GM19395 (cell line): ENCODE data around the gene SMIM22.

Experiments used
- ATAC-seq: cut with Tn5 transposase; IDR thresholded peaks from one replicate; pipeline ENCODE4 v1.9.1; 2021; ENCODE audit warnings: mild to moderate bottlenecking, moderate library complexity; ENCODE audit not compliant: unreplicated experiment

SMIM22 gene

DNA sequence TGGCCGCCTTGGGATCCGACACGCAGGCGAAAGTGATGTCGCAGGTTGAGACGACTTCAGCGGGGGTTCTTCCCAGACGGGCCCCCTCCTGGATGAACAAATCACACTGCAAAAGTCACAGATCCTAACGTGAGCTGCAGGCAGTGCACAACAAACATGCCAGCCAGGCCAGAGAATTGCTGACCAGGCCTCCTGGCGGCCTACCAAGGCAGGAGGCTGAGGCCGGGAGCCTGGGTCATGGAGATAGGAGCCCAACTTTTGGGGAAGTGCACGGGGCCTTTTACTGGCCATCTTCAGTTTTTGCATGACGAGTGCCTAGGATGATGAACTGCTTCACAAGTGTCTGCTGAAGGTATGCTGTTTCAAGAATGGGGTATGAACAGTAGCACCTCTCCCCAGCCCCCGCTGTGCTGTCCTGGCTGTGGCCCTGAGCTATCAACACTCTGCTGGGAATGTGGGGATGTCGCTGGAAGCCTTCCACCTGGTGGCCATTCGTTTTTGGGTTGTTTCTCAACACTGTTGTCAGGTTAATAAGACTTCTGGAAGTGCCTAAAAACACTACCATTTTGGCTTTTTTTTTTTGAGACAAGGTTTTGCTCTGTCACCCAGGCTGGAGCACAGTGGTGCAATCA, 19.5 kb downstream of the SMIM22 start:
- no peak for ATAC-seq

DNA sequence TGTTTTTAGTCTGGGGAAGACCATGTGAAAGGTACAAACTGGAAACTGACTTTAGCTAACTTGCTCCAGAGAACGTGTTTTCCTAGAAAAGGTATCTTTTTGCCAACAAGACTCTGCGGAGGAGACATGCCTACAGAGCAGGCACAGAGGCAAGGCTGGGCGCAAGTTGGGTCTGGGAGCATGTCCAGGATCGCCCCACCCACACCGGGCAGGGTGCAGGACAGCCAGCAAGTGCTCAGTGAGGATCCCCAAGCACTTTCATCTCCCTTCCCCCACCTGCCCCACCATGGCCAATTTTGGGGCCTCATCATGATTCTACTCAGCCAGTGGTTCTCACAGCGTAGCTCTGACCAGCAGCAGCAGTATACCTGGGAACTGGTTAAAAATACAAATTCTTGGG, 25.5 kb downstream of the SMIM22 start:
- no peak for ATAC-seq

DNA sequence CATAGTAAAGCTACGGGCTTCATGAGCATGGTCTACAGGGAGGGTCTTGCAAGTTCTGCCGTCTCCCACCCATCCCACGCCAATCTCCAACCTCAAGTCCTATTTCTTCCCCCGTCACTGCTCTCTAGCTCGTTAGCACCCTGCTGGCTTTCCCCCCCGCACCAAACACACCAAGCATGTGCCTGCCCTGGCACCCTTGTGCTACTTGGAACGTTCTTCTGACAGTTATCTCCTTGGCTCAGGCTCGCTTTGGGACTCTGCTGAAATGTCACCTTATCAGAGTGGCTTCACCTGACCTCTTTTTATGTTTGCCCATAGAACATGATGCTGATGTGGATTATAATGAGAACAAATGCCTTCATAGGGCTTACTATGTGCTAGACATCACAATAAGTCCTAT, 30.0 kb downstream of the SMIM22 start:
- ATAC-seq: no peak

DNA sequence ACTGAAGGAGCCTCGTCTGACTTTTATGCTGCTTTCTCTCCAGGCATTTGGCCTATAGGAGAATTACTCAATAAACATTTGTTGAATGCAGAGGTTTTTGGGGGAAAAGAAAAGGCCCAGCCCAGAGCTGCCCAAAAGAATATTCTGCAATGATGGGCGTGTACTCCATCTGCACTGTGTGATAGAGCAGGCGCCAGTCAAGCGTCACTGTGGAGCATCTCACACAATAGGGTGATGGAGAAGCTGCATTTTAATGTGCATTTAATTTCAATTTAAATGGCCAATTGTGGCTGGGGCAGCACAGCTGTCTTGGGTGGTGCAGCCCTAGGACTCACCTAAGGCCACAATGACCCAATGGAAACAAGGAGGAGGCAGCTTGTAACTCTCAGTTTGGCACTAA, 31.4 kb downstream of the SMIM22 start:
- no peak for ATAC-seq

DNA sequence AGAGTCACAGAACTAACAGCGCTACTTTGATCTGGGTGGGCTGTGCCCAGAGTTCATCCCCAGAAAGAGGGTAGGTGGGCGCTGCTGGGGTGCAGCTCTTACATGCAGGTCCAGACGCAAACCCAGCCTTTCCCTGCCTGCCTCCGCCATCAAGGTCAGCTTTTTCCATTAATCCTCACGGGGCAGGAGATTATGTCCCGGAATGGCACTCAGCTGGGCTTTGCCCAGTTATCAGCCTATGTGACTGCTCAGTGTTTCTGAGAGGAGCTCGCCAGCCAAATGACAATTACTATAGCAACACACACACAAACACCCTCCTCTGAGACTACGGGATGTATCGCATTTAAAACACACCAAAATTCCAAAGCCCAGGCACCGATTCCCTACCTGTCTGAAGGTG, 31.8 kb downstream of the SMIM22 start:
- no peak for ATAC-seq

DNA sequence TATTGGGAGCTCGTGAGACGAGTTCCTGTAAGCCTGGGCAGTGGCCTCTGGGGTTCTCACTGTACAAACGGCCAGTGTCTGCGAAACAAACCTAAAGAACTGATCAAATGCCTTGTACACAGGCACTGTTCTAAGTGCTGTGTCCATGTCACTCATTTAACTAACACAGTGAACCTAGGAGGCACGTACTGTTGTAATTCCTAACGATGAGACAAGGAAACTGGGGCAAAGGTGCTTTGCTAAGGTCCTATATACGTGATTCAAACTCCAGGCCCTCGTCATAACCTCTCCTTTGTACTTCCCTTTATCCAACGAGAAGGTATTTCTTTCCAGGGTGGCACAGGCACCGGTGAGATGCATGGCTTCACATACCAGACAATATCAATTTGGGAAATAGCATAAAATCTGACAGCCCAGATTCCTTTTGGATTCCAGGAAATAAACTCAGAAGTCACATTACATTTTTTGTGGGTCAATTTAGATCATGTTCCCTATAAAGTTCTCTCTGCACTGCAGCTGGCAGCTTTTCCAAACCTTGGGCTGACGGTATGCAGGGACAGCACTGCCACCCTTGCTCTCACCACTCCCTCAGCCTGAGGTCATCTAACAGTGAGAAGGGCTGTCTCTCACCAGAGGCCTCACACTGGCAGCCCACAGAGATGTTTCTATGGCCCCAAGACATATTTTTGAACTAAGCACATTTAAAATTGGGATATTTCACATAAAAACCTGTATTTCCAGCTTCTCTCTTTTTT, 33.6 kb downstream of the SMIM22 start:
- no peak for ATAC-seq

DNA sequence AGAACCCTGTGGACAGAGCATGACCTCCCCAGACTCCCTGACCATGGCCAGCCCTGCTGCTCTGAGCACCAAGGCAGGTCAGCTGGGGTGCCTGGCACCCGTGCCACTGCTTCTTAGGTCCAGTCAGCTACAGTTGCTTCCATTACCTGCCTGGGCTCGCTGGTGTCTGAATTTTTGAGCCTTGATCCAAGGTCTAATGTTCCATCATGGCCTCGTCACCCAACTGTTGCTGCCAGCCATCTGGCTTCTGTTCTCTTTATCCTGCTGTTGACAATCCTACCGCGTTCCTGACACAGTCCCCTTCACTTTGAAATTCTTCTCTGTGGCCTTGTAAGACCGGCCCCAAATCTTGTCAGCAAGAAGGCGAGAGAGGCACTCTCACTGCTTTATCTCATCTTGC, 35.2 kb downstream of the SMIM22 start:
- no peak for ATAC-seq

DNA sequence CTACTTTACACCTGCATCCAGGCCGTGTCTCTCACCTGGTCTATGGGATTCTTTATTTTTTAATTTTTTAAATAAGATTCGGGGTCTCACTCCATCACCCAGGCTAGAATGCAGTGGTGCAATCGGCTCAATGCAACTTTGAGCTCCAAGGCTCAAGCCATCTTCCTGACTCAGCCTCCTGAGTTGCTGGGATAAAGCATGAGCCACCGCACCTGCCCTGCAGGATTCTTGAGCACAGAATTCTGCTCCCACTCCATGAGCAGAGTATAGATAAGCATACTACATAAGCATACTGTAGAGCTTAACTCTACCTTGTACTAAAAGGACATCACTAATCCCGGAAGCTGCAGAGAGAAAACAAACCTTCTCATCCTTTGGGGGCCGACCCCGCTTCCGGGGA, 36.4 kb downstream of the SMIM22 start:
- no peak for ATAC-seq

DNA sequence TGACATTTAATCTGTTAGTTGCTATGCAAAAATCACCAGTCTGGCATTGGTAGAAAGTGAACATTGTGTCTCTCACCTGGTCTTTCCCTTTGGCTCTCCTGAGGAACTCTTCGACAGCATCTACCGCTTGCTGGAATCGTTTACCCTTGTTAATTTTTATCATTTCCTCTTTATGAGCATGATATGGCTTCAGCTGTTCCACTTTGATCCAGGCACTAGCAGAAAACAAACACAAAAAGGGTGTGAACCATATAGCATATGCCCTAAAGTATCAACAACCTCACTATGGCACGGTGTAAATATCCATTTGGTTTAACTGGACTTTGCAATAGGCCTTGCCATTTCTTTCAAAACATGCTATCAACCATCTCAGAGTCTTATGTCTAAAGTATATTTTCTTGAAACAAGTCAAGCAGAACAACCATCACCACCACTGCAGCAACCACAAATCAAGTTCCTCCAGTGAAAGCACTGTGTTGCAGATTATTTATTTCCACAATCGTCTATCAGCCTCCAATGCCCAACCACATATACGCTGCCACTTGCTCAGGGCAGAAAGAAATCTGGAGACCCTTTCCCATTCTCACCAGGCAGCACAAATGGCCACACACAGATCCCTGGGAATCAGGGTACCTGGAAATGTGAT, 37.7 kb downstream of the SMIM22 start:
- no peak for ATAC-seq

DNA sequence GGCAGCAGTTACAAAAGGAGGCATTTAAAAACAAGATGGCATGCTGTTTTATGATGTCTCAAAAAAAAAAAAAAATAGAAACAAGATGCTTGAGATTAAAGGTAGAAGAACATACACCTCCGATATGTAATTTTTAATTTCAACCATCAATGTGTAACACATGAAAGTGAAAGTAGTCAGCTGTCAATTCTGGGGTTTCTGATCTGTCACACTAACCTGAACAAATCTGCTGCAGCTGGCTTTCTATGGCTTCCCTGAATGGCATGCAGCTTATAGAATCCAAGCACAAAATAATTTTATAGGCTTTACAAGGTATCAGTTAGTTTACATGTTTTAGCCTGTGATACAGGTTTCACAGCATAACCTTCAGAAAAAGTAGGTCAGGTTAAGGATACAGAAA, 38.4 kb downstream of the SMIM22 start:
- no peak for ATAC-seq

DNA sequence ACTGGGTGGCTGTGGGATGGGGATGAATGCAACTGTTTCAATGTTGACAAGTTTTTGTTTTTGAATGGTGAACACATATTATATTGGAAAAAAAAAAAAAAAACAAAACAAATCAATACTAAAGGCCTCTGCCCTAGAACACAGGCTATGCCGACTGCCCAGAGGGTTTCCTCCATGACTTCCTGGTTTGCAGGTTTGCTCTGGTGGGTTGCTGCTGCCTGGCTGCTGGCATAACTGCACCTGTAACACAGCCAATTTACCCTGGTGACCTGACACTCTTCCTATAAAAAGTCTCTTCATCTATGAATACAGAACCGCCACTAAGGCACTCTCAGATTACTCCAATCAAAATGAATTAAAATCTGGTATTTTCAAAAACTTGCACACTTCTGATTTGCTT, 41.6 kb downstream of the SMIM22 start:
- ATAC-seq: no peak

DNA sequence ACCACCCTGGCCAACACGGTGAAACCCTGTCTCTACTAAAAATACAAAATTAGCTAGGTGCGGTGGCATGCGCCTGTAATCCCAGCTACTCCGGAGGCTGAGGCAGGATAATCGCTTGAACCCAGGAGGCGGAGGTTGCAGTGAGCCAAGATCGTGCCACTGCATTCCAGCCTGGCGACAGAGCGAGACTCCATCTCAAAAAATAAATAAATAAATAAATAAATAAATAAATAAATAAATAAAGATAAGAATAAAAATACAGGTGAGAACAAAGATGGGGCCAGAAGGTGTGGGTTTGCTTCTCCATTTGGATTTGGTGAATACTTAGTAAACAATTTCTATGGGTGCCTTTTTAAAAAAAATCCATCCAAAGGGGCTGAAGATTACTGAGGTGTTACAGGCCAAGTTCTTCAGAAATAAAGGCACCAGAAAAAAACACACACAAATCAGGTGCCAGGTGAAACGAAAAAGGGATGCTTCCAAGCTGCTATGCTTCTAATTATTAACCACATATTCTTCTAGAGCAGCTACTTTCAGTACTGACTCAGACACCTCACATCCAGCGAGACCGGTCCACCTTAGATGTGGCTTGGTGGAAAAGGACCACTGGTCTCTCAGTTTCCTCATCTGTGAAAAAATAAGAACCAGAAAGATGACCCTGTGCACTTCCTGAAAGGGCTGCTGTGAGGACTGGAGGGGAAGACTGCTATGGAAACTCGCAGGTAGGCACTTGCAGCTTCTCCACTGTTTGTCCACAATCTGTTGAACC, 42.7 kb downstream of the SMIM22 start:
- no peak for ATAC-seq

DNA sequence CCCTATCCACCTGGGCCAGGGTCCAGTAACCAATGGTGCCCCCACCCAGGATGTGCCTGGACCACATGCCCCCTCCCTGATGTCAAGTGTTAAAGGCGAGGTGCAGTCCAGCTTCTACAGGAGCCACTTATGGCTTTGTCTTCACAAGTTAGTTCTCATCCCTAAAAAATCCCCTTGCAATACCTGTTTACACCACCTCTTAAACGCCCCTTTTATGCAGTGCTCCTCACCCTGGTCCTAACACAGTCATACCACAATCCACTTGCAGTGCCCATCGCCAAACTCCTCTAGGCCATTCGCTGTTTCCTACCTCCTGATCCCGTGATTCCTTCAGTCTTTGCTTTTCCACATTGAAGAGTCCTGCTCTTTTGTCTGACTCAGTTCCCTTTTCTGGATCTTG, 44.8 kb downstream of the SMIM22 start:
- ATAC-seq: no peak

DNA sequence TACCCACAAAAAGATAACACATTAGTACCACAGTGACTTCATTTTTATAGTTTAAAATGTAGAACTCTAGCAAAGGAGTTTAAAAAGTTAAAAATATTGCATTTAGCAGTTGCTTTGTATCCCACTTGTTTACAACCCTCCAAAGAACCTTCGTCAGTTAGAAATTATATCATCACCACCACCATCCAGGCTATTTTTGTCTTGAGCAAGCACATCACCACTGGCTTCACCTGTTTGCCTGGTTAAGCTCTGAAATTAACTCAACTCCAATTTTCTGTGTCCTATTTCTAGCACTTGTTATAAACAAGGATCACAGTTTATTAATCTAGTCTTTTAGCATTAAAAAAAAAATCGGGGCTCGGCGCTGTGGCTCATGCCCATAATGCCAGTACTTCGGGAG, 45.8 kb downstream of the SMIM22 start:
- ATAC-seq: no peak
